22Rv1 (cell line): Measurements from ENCODE around the gene MITD1.
"Not testable (repeated sequence)": the region's sequence is repeated elsewhere in the genome, so short reads cannot be mapped to it uniquely, and the experiment has no call there.

Source experiments
- H3K27ac ChIP-seq: fragments of 450-650 bp; 2 replicates; pipeline ENCODE4 v1.5.1; 2017
- ZFX ChIP-seq: fragments of 450-650 bp; IDR thresholded peaks from 2 replicates; pipeline ENCODE4 v1.6.1; 2017; ENCODE audit warnings: antibody characterized with exemption, borderline replicate concordance
- TF ChIP-seq, protein P1 (sequence below): fragments of 450-650 bp; IDR thresholded peaks from 2 replicates; pipeline ENCODE4 v1.5.1; 2017; ENCODE audit warnings: mild to moderate bottlenecking

MITD1 gene

DNA sequence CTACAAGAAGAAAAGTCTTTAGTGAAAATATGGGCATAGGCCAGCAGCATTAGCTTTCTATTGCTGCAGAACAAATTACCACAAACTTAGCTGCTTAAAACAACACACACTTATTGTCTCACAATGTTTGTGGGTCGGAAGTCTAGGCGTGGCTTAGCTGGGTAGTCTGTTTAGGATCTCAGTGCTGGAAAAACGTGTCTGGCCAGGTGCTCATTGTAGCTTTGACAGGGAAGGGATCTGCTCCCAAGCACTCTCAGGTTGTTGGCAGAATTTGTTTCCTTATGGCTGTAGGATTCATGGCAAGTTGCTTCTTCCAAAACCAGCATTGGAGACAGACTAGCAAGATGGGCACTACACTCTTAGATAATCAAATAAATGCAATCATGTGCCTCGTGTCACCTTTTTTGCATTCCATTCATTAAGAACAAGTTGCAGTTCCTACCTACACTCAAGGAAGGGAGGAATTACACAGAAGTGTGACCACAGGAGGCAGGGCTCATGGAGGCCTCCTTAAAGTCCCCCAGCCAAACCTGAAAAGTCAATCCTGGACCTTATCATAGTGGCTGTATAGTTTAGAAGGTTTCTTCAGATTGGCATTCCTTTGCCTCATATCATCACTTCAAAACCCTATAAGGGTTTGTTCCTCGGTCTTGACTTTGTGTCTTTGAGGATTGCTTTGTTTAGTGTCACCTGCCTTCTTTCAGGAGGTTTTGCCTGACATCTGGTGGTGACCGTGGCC lies 17.4 kb upstream of the MITD1 start:
- no peak for TF ChIP-seq ZFX
- TF ChIP-seq, protein P1, sequence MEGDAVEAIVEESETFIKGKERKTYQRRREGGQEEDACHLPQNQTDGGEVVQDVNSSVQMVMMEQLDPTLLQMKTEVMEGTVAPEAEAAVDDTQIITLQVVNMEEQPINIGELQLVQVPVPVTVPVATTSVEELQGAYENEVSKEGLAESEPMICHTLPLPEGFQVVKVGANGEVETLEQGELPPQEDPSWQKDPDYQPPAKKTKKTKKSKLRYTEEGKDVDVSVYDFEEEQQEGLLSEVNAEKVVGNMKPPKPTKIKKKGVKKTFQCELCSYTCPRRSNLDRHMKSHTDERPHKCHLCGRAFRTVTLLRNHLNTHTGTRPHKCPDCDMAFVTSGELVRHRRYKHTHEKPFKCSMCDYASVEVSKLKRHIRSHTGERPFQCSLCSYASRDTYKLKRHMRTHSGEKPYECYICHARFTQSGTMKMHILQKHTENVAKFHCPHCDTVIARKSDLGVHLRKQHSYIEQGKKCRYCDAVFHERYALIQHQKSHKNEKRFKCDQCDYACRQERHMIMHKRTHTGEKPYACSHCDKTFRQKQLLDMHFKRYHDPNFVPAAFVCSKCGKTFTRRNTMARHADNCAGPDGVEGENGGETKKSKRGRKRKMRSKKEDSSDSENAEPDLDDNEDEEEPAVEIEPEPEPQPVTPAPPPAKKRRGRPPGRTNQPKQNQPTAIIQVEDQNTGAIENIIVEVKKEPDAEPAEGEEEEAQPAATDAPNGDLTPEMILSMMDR: no peak
- H3K27ac ChIP-seq: no peak overlapping the region

DNA sequence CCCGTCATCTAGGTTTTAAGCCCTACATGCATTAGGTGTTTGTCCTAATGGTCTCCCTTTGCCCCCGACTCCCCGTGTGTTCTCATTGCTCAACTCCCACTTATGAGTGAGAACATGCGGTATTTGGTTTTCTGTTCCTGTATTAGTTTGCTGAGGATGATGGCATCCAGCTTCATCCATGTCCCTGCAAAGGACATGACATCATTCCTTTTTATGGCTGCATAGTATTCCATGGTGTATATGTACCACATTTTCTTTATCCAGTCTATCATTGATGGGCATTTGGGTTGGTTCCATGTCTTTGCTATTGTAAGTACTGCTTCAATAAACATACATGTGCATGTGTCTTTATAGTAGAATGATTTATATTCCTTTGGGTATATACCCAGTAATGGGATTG lies 11.5 kb upstream of the MITD1 start:
- H3K27ac ChIP-seq: not testable (repeated sequence)

DNA sequence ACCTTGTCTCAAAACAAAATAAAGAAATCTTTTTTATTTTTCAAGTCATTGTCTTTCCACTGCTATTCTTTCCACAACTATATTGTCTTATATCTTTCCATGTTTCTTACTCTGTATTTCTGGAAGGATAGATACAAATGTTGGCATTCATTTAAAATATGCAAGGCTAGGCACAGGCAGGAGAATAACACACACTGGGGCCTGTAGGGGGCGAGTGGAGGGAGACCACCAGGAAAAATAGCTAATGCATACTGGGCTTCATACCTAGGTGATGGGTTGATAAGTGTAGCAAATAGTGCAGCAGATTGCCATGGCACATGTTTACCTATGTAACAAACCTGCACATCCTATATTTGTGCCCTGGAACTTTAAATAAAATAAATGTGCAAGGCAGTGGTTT lies 9.7 kb upstream of the MITD1 start:
- TF ChIP-seq, protein P1: no peak
- TF ChIP-seq ZFX: no peak
- H3K27ac ChIP-seq: no peak overlapping the region

DNA sequence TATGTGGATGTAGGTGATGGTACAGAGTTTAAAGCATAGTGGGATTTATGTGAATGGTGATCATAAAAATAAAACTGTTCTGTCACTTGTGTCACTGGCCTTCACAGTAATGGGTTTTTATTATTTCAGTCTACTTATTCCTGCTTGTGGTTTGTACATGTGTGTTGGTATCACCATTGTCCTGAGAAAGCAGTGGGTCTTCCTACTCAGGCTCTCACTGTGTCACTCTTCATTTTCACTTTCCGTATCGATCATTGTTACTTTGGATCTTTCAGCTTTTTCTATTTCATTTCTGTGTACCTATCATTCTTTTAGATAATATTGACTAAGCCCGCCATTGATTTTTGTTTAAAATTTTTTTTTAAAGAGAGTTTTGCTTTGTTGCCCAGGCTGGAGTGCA lies 7.5 kb upstream of the MITD1 start:
- no peak for TF ChIP-seq ZFX
- TF ChIP-seq, protein P1: no peak
- H3K27ac ChIP-seq: no peak overlapping the region

DNA sequence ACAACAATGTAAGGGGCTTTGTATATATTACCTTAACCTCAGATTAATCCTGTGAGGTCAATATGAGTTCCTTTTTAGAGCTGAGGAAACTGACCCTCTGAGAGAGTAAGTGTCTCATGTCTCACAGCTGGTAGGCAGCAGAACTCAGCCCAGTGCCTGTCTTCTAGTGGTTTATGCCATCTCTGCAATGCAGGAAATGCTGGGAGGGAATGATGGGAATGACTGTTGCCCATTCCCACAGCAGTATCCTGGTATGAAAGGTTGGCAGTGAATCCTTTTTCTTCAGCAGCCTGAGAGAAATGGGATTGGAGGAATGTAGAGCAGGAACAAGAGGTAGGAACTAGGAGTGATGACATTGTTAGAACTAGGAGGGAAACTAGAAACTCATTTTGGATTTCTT lies 6.2 kb upstream of the MITD1 start:
- H3K27ac ChIP-seq: no peak overlapping the region
- no peak for TF ChIP-seq ZFX
- TF ChIP-seq, protein P1: no peak

DNA sequence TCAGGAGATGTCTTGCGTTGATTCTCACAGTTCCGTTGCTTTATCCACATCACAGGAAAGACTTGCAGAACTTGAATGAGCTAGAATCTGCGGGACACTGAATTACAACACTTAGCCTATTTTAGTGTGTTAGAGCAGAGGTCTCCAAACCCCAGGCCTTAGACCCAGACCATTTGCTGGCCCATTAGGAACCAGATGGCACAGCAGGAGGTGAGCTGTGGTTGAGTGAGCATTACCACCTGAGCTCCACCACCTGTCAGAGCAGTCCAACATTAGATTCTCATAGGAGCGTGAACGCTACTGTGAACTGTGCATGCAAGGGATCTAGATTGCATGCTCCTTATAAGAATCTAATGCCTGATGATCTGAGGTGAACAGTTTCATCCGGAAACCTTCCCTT lies 4.0 kb upstream of the MITD1 start:
- TF ChIP-seq, protein P1: no peak
- no peak for TF ChIP-seq ZFX
- no peak overlapping the region for H3K27ac ChIP-seq

DNA sequence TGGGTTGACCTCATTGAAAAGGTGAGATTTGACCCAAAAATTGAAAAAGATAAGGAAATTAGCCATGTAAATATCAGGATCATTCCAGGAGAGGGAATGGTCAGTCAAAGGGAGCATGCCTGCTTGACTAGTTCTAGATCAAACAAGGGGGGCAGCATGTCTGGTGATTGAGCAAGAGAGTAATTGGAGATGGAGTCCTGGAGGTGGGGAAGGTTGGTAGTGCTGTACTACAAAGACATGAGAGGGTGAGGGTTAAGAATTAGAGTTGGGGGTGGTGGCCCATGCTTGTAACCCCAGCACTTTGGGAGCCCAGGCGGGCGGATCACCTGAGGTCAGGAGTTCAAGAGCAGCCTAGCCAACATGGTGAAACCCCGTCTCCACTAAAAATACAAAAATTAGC lies 2.2 kb upstream of the MITD1 start:
- no peak overlapping the region for H3K27ac ChIP-seq
- no peak for TF ChIP-seq ZFX
- TF ChIP-seq, protein P1: no peak

DNA sequence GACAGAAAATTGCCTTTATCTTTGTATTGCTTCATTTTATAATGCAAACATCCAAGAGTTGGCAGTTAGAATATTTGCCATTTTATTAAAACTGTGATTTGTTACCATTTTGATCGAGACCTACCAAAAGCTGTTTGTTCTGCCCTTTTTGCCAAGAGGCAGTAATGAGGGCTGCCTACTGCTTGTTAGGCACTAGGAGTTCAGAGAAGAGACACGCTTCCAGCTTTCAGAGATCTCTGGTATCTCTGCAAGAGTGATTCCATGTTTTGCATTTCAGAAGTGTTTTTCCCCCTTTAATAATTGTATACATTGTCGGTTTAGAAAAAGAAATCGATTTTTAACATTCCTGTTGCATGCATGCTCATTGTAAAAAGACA lies 754 bp upstream of the MITD1 start:
- H3K27ac ChIP-seq: peak overlapping the region; percentile 72
- TF ChIP-seq, protein P1: no peak
- TF ChIP-seq ZFX: no peak
